Calu3 (cell line): ENCODE data around the gene GPER1. TPM values are rescaled to one million over a fixed set of nuclear protein-coding genes. Genes with fewer than 3 reads are reported as not detected.

Experiments used
- BruUV-seq: library from RNA; stranded (reverse); fragments of 400-500 nt; replicated peaks from 2 replicates; lab custom pipeline; 2021; lab: Mats Ljungman, UMichigan
- CTCF ChIA-PET: fragments of 300-600 bp; sonication (Branson Sonifier 250); formaldehyde crosslinking; loops from one replicate; lab custom pipeline; 2022; ENCODE audit warnings: antibody characterized with exemption; lab: Charles Lee
- DNase-seq: peaks from one replicate; pipeline ENCODE4 v3.0.0; 2022
- H3K27ac Mint-ChIP-seq: one replicate; pipeline ENCODE4 v1.8.0; 2022; ENCODE audit warnings: mixed read lengths; ENCODE audit not compliant: unreplicated experiment
- H3K27me3 Mint-ChIP-seq: one replicate; pipeline ENCODE4 v1.8.0; 2022; ENCODE audit warnings: mixed read lengths; ENCODE audit not compliant: unreplicated experiment
- H3K36me3 Mint-ChIP-seq: one replicate; pipeline ENCODE4 v1.8.0; 2022; ENCODE audit warnings: mild to moderate bottlenecking, moderate library complexity, mixed read lengths; ENCODE audit not compliant: insufficient read depth, unreplicated experiment
- H3K4me1 Mint-ChIP-seq: one replicate; pipeline ENCODE4 v1.8.0; 2022; ENCODE audit warnings: mild to moderate bottlenecking, low read depth, mixed read lengths; ENCODE audit not compliant: unreplicated experiment
- H3K4me3 Mint-ChIP-seq: one replicate; pipeline ENCODE4 v1.8.0; 2022; ENCODE audit warnings: mild to moderate bottlenecking, low read depth, moderate library complexity, mixed read lengths; ENCODE audit not compliant: unreplicated experiment
- H3K9me3 Mint-ChIP-seq: one replicate; pipeline ENCODE4 v1.8.0; 2022; ENCODE audit warnings: low read depth, mixed read lengths; ENCODE audit not compliant: unreplicated experiment
- CTCF ChIP-seq: fragments of 200-600 bp; IDR thresholded peaks from one replicate; pipeline ENCODE4 v1.8.0; 2022; ENCODE audit warnings: antibody characterized with exemption; ENCODE audit not compliant: unreplicated experiment
- intact Hi-C: fragments of 100-400 bp; cut with micrococcal nuclease; formaldehyde crosslinking; loops from one replicate; pipeline ENCODE4 v1.10.0; 2022; ENCODE audit not compliant: unreplicated experiment
- total RNA-seq: library from RNA; stranded (reverse); gene quantifications from 2 replicates; pipeline ENCODE4 v1.2.3, GENCODE V29; 2022

Gene GPER1
- total RNA-seq, 1 experiment from 2014 or later: 0.26 TPM

GRCh38 chr7:1065263-1065584 is 22.7 kb upstream of the GPER1 start:
- BruUV-seq: no TSS peak

GRCh38 chr7:1065585-1066241 is 22.2 kb upstream of the GPER1 start:
- peaks cover 10% of the 10 kb centered on the region for H3K4me1 Mint-ChIP-seq

More at GRCh38 chr7:1065263-1065584, 22.7 kb upstream of the GPER1 start:
- no peak for DNase-seq
- Mint-ChIP-seq H3K4me1 (peaks cover 10% of the 10 kb centered on the region), H3K27me3 (no peaks in the 10 kb centered on the region), H3K4me3 (no peak overlapping the region), H3K9me3 (no peaks in the 10 kb centered on the region), H3K27ac (no peak overlapping the region), H3K36me3 (peaks cover under 1% of the 10 kb centered on the region)
- no peak for TF ChIP-seq CTCF
- CTCF ChIA-PET: interaction anchor here (0.6 to 5.0 kb wide), 19 partner anchors 8 to 279 kb away, joined by 3 to 153 read pairs (median 4); partner anchors contain the start of genes COX19, CYP2W1 and GPR146
- intact Hi-C loops: loop anchor here (1.0 kb wide), 1 partner anchor 72 kb away; no protein-coding TSS in a partner anchor

GRCh38 chr7:1066242-1066588 is 21.7 kb upstream of the GPER1 start:
- BruUV-seq: no TSS peak
- Mint-ChIP-seq H3K27me3 (no peaks in the 10 kb centered on the region), H3K4me3 (no peak overlapping the region), H3K4me1 (peaks cover 10% of the 10 kb centered on the region), H3K27ac (no peak overlapping the region), H3K36me3 (peaks cover 7% of the 10 kb centered on the region), H3K9me3 (no peaks in the 10 kb centered on the region)
- CTCF ChIA-PET: interaction anchor here (0.5 to 5.0 kb wide), 13 partner anchors 13 to 152 kb away, joined by 3 to 153 read pairs (median 6); partner anchors contain the start of gene COX19
- no peak for TF ChIP-seq CTCF
- DNase-seq: no peak
- intact Hi-C loops: no loop called here

More at GRCh38 chr7:1065585-1066241, 22.2 kb upstream of the GPER1 start:
- Mint-ChIP-seq H3K36me3 (peaks cover 5% of the 10 kb centered on the region), H3K4me3 (no peak overlapping the region), H3K27me3 (no peaks in the 10 kb centered on the region), H3K27ac (no peak overlapping the region), H3K9me3 (no peaks in the 10 kb centered on the region)
- peak; percentile 96 for DNase-seq
- intact Hi-C loops: loop anchor here (1.0 kb wide), 1 partner anchor 72 kb away; no protein-coding TSS in a partner anchor
- peak; percentile 98 for TF ChIP-seq CTCF
- CTCF ChIA-PET: interaction anchor here (0.5 to 5.0 kb wide), 21 partner anchors 9 to 279 kb away, joined by 3 to 153 read pairs (median 4); partner anchors contain the start of genes COX19, CYP2W1 and GPR146
- no TSS peak for BruUV-seq

- H3K36me3 Mint-ChIP-seq: peaks cover 7% of the 10 kb centered on the region
- no peak overlapping the region for H3K4me3 Mint-ChIP-seq
- no peaks in the 10 kb centered on the region for H3K9me3 Mint-ChIP-seq
- no peaks in the 10 kb centered on the region for H3K27me3 Mint-ChIP-seq
- intact Hi-C loops: no loop called here
- no peak for DNase-seq
- H3K27ac Mint-ChIP-seq: no peak overlapping the region
- CTCF ChIA-PET: interaction anchor here (0.8 to 5.0 kb wide), 2 partner anchors 74 to 91 kb away, joined by 3 to 153 read pairs; no protein-coding TSS in a partner anchor
- peaks cover 10% of the 10 kb centered on the region for H3K4me1 Mint-ChIP-seq
- no TSS peak for BruUV-seq
- TF ChIP-seq CTCF: no peak
These were observed 19.9 kb upstream of the GPER1 start for GRCh38 chr7:1068013-1068412.
